EL (cell line): ENCODE data around the gene NUFIP1.
"Not testable (repeated sequence)": the region's sequence is repeated elsewhere in the genome, so short reads cannot be mapped to it uniquely, and the experiment has no call there.

Experiments
- DNase-seq: peaks from one replicate; pipeline ENCODE4 v3.0.0-alpha.2; 2016

Gene NUFIP1

DNA sequence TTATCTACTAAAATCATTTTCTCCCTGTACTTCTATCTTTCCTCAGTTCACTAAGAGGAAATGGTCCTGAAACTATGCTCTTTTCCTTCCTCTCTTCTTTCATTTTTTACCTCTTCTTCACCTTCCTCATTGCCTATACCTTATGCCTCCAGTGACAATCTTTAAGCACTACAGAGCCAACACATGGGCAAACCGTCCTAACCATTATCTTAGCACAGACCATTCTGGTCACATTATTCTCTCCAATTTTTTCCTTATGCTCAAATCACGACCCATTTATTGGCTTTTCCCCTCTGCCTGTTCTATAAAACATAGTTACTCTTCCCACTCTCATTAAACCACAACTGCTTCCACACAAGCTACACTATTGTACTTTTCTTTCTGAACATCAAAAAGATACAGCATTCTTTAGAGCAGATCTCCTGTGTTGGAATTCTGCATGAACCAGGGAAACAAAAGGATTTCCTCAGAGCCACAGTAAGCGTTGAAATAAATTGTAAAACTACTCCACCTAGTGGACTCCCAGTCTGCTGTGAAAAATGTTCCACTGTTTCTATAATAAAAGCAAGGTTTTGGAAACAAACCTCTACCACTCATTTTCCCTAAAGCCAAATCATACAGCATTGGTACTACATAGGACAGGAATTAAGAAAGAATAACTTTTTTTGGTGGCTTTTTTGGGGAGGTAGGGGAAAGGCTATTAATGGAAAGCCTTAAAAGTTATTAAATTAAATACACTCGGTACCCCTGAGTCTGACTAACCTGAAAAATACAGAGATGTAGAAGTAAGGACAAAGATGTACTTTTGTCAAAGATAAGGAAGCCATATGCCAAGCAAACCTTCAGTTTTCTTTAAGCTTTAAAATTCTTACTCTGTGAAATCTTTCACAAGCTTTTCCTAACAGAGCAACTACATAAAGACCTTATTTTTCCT, 19.5 kb downstream of the NUFIP1 start:
- DNase-seq, result peak; percentile 62

- DNase-seq, result no peak
Measured at GRCh38 chr13:44968434-44968815, 20.8 kb downstream of the NUFIP1 start.

DNA sequence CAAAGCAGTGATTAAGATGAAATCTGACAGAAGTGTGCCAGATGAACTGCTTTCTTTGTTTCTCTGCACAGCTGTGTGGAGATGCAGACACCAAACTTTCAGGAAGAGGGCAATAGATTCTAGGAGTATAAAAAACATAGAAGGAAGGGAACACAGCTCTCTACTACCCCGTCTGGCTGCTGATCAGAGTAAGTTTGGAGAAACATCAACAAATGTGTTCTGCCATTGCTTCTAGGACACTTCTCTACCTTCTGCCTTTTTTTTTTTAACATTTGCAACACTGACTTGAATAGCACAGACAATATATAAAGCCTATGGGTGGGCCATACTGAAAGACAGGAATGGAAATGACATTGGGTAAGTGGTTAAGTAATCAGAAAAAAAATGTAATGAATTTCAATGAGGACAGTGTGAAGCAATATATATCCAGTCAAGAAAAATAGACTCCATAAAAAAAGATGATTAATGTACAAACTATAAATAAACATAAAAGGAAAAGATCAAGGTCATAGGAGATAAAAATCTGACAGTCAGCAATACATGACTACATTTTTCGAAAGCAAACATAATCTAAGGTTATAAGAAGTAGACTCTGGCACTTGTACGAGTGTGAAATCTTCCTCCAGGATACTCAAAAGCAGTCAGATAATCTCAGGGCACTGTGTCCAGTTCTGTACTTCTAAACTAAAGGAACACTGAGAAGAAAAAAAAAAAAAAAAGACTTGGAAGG, 21.4 kb downstream of the NUFIP1 start:
- peak; percentile 20 for DNase-seq

DNA sequence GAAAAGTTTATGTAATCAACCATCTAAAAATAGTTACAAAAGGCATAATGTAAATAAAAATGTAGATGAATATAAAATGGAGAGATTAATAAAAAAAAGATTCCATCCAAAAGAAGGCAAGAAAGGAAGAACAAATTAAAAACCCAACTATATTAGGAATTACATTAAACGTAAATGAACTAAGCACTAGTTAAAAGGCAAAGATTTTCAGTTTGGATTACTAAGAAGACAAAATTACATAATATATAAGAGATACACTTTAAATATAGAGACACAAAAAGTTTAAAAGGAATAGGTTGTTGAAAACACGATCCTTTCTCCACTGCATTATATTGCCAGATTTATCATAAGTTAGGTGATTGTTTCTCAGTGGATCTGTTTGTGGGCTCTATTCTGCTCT, 27.3 kb downstream of the NUFIP1 start:
- DNase-seq, result no peak

GRCh38 chr13:44955406-44955805, 33.9 kb downstream of the NUFIP1 start:
- no peak for DNase-seq

GRCh38 chr13:44954224-44954623, 35.0 kb downstream of the NUFIP1 start:
- no peak for DNase-seq

GRCh38 chr13:44952671-44953070, 36.6 kb downstream of the NUFIP1 start:
- DNase-seq, result no peak

- peak; percentile 50 for DNase-seq
Measured at GRCh38 chr13:44951184-44951583, 38.1 kb downstream of the NUFIP1 start.

- not testable (repeated sequence) for DNase-seq
Measured at GRCh38 chr13:44943411-44943810, 45.9 kb downstream of the NUFIP1 start.

- DNase-seq, result no peak
Measured at GRCh38 chr13:44938854-44939253, 50.4 kb downstream of the NUFIP1 start.

DNA sequence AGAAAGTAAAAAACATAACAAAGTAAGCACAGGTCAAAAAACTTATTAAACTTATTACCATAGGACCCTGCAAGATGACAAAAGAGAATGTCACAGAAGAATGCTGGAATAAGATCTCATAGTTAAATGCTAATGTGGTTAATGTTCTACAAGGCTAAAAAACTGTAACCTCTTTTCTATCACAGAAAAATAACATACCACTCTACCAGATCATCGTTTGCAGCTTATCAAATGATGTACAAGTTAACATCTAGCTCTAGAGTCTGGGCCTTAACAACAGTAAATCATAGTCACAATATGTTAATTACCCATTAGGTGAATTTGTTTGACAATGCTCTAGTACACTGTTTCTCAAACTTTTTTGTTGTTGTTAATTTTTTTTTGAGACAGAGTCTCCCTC, 53.0 kb downstream of the NUFIP1 start:
- no peak for DNase-seq

DNA sequence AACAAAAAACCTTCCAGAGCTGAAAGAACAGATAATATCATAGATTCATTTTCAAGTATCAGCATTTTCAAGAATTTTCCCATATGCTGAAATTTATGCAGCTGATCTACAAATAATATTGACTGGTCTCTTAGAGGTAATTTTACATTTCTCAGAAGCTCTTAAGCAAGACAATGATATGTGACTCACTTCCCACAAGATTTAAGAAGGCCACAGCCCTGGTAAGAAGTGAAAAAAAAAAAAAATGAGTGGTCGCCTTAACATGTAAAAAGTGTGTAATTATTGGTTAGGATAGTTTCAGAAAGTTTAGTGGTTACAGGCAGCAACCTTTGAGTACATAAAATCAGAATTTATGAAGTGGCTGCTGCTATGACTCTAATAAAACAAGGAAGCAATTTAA, 54.5 kb downstream of the NUFIP1 start:
- peak; percentile 57 for DNase-seq

GRCh38 chr13:44932850-44933251, 56.4 kb downstream of the NUFIP1 start:
- peak; percentile 73 for DNase-seq

DNA sequence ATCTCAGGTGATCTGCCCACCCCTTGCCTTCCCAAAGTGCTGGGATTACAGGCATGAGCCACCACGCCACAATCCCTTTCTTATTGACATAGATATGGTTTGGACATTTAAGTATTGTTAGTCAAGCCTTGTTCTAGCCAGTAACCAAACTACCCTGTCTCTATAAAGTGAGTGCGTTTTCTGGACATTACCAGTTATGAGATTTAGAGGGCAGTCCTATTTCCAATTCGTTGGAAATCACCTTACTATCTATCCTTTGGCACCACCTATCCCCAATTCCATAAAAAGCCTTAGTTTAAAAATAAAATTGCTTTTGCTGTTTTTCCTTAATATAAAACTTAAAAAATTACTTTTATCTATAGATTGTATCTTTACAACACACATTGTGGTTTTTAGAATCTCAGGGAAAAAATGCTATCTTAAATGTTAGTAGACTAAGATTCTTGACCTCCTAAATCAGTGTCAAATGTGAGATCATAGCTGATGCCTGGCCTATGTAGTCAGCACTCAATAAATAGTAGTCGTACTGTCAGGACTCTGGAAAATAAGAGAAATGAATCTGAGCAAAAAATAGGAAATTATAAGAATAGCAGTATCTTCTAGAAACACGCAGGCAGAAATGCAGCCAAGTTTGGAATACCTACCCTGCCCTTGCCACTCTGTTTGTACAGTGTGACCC, 57.0 kb downstream of the NUFIP1 start:
- DNase-seq, result peak; percentile 78

GRCh38 chr13:44930963-44931623, 58.2 kb downstream of the NUFIP1 start:
- peak; percentile 40 for DNase-seq

DNA sequence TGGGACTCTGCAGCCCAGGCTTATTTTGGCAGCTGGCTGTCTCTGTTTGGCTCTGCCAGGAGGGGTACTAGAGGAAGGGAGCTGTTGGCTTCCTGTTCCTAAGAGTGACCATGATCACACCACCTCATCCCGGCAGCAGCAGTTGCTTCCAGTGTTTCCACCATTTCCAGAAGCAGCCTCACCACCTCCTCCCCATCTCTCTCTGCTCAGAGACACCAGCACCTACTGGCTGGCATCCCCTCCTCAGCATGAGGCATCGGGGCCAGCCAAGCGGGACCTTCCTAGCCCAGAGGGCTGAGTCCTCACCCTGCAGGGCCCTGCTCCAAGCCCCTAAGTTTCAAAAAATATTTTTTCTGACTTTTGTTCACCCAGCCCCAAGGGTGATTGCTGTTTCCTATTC, 59.0 kb downstream of the NUFIP1 start:
- no peak for DNase-seq

GRCh38 chr13:44929692-44930091, 59.6 kb downstream of the NUFIP1 start:
- no peak for DNase-seq

DNA sequence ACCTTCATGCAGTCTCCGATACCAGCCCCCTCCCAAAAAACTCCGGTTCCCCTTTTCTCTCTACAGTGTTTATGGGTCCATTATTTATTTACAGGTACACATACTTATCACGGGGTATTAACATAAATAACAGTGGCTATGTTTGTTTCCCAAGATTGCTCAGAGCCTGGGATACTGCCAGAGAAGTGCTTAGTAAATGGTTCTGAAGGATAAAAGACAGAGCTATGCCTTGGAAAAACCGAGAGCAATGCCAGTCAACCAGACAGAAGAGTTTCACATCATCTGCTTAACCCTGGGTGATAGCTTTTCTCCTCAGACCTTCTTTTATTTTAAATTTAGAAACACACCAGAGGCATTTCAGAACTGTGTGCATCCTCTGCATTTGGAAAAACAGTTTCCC, 61.3 kb downstream of the NUFIP1 start:
- no peak for DNase-seq

- DNase-seq, result peak; percentile 92
Measured at GRCh38 chr13:44921931-44922758, 67.1 kb downstream of the NUFIP1 start.

DNA sequence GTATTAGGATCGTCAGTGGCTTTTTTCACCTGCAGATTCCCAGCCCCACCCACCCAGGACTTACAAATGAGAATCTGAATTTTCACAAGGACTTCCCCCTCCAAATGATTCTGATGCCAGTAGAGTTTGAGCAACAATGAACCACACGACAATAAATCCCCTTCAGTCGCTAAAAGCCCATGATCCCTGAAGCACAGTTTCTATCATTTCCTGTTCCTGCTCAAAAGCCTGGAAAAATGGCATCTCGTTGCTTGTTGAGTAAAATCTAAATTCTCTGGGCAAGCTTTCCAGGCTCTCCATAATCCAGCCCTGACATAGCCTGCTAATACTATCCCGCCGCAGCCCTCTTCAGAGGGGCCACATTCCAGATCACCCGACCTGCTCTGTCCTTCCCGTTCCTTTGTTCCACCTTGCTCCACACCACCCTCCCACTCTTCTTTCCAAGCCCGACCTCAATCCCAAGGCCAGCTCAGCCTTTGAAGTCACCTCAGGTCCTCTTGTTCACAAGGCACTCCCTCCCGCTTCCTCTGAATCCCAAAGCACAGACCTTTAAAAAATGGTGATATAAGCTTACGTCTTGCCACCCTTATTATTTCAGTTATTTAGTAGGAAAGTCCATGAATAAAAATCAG, 67.9 kb downstream of the NUFIP1 start:
- no peak for DNase-seq

DNA sequence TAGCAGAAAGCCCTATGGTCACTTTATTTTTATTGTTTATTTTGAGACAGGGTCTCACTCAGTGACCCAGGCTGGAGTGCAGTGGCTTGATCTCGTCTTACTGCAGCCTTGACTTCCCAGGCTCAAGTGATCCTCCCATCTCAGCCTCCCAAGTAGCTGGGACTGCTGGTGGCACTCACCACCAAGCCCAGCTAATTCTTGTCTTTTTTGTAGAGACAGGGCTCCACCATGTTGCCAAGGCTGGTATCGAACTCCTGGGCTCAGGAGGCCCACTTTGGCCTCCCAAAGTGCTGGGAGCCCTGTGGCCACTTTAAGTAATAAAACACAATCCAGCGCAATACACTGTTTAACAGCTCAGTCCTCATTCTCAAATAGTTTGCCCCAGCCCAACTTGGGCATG, 69.3 kb downstream of the NUFIP1 start:
- no peak for DNase-seq
